Activated CD4-positive, CD25-positive, alpha-beta regulatory T cell treated with anti-CD3 and anti-CD28 coated beads, Interleukin-2, amount 50 U/mL, for 16 hours (primary cell): ENCODE measurements around the gene CASP8AP2.
"Not testable (repeated sequence)": the region's sequence is repeated elsewhere in the genome, so short reads cannot be mapped to it uniquely, and the experiment has no call there.

Experiments
- DNase-seq: peaks from one replicate; pipeline ENCODE4 v3.0.0-alpha.2; 2020; ENCODE audit warnings: low read depth, low spot score

The CASP8AP2 gene

DNA sequence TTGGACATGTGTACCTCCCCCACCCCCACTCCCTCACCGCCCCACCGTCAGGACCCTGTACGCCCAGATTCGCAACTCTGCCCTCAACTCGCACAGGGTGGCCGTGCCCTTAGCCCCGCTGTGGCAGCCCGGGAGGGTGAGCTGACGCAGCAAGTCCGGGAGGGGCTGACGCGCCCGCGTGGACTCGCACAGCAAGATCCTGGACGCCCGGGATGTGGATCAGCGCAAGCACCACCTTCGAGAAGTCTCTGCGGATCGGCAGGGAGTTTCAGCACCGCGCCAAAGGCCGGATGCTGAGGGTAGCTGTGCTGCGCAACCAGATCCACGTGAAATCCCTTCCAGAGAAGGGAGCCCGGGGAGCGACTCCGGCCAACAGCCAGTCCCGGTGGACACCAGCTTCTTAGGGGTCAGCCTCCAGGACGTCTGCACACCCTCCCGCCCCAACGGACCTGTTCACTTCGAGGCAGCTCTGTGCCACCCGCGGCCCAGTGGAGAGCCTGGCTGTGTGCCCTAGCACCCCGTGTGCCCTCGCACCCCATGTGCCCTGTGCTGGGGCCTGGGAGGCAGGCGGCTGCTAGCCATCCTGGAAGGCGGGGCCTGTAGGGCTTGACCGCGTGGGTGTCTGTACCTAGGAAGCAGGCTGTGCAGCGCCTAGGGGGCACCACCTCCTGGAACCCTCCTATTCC is 57.9 kb downstream of the CASP8AP2 start:
- DNase-seq: no peak

DNA sequence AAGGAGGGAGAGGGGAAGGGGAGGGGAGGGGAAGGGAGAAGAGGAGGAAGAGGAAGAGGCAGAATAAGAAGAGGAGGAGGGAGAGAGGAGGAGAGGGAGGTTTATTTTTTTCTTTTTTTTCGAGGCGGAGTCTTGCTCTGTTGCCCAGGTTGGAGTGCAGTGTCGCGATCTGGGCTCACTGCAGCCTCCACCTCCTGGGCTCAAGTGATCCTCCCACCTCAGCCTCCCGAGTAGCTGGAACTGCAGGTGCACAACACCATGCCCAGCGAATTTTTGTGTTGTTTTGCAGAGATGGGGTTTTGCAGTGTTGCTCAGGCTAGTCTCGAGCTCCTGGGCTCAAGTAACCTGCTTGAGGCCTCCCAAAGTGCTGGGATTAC is 58.4 kb downstream of the CASP8AP2 start:
- DNase-seq: no peak

DNA sequence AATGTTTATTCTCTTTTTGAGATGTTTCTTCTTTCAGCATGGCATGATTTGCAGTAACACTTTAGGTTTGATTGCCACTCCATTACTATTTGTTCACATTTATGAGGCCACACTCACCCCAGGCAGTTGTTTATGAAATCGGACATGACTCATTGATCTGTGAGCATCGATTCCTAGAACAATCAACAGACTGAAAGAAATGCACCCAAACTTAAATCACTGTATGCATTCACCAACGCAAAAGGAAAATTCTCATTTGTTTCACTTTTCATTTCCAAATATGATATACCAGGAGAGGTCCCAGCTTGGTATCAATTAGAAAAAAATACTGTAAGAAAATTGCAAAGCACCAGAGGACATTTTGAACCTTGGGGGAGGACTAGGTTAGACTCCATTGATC is 59.2 kb downstream of the CASP8AP2 start:
- no peak for DNase-seq

DNA sequence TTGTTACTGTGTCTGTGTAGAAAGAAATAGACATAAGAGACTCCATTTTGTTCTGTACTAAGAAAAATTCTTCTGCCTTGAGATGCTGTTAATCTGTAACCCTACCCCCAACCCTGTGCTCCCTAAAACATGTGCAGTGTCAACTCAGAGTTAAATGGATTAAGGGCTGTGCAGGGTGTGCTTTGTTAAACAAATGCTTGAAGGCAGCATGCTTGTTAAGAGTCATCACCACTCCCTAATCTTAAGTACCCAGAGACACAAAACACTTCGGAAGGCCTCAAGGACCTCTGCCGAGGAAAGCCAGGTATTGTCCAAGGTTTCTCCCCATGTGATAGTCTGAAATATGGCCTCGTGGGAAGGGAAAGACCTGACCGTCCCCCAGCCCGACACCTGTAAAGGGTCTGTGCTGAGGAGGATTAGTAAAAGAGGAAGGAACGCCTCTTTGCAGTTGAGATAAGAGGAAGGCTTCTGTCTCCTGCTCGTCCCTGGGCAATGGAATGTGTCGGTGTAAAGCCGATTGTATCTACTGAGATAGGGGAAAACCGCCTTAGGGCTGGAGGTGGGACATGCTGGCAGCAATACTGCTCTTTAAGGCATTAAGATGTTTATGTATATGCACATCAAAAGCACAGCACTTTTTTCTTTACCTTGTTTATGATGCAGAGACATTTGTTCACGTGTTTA is 61.3 kb downstream of the CASP8AP2 start:
- DNase-seq: not testable (repeated sequence)

DNA sequence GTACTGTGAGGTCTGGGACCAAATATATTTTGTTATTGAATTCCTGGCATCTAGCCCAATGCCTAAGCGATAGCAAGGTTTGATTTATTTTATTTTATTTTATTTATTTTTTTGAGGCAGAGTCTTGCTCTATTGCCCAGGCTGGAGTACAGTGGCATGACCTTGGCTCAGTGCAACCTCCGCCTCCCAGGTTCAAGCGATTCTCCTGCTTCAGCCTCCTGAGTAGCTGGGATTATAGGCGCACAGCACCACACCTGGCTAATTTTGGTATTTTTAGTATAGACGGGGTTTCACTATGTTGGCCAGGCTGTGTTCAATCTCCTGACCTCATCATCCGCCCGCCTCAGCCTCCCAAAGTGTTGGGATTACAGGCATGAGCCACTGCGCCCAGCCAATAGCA is 62.9 kb downstream of the CASP8AP2 start:
- DNase-seq: not testable (repeated sequence)

DNA sequence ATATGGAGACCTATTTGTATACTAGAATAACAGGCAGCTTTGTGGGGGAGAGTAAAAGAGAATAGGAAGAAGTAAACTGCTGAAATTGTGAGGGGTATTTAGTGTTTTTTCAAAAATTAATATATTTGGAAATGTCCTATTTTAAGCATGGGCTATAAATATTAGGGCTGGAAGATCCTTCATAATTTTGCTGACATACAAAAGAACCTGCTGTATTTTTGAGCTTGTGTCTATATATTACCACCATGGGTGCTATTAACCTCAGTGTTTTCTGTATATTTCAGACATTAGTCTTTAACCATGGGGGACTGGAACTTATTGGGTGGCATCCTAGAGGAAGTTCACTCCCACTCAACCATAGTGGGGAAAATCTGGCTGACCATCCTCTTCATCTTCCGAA is 64.5 kb downstream of the CASP8AP2 start, which contains the start of gene GJA10:
GJA10 (plus strand) TSS at position 301 of the 400 bp plus-strand sequence; CDS start at position 301, 0 bp downstream.
- DNase-seq: no peak

DNA sequence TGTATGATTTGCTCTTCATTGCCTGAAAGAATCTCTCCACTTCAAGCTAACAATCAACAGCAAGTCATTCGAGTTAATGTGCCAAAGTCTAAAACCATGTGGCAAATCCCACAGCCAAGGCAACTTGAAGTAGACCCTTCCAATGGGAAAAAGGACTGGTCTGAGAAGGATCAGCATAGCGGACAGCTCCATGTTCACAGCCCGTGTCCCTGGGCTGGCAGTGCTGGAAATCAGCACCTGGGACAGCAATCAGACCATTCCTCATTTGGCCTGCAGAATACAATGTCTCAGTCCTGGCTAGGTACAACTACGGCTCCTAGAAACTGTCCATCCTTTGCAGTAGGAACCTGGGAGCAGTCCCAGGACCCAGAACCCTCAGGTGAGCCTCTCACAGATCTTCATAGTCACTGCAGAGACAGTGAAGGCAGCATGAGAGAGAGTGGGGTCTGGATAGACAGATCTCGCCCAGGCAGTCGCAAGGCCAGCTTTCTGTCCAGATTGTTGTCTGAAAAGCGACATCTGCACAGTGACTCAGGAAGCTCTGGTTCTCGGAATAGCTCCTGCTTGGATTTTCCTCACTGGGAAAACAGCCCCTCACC is 65.7 kb downstream of the CASP8AP2 start:
- DNase-seq: no peak

DNA sequence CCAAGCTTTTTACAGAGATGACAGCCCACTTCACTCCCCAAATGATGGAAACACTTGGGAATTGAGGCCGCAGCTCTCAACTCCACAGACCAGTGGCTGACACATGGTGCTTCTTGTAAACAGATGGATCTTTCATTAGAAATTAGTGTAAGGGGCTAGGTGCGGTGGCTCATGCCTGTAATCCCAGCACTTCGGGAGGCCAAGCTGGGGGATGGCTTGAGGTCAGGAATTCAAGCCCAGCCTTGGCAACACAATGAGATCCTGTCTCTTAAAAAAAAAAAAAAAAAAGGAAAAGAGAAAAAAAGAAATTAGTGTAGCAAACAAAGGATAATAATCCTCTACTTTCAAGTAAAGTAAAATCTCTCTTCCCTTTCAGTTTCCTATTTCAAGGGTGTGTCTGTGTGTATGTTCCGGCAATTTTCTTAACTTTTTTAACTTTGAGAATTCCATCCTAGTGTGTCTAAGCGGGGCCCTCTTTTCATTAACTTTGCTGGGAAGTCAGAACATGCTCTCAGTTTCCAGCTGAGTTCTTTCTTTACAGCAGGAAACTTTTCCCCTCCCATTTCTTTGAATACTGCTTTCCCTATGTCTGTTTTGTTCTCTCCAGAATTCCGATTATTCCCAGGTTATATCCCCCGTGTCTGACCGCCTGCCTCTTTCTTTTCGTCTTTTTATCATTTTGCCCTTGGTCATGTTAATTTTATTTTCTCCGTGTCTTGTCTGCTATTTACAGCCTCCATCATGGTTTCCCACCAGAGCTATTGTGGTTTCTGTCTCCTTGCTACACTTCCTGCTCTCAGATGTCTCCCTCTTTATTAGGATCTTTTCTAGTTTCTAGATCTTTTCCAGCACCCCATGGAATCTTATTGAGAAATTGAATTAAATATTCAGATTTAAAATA is 80.6 kb downstream of the CASP8AP2 start:
- DNase-seq: not testable (repeated sequence)

DNA sequence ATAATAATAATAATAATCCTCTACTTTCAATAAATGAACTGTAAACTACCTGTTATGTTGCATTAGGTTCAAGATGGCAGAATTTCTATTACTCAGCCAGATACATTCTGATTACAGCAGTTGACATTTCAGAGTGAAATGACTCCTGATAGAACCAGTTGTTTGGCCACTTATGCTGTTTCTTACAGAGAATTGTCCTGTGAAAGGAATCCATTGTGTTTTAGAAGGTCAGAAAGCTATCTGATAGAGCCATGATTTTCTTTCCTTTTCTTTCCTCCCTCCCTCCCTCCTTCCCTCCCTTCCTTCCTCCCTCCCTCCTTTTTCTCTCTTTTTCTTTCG is 81.2 kb downstream of the CASP8AP2 start:
- no peak for DNase-seq

DNA sequence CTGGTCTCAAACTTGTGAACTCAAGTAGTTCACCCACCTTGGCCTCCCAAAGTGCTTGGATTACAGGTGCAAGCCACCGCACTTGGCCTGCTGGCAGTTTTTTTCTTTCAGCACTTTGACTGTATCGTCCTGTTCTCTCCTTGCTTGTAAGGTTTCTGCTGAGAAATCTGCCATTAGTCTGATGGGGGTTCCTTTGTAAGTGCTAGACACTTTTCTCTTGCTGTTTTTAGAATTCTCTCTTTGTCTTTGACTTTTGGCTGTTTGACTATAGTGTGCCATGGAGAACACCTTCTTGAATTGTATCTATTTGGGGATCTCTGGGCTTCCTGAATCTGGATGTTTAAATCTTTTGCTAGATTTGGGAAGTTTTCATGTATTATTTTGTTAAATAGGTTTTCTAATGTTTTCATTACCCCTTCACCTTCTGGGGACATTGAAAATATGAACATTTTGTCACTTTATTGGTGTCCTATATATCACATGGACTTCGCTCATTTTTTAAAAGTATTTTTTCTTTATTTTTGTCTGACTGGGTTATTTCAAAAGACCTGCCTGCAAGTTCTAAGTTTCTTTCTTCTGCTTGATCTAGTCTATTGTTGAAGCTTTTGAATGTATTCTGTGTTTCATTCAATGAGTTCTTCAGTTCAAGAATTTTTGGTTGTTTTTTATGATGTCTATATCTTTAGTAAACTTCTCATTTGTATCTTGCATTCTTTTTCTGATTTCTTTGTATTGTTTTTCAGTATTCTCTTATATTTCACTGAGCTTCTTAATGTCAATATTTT is 86.6 kb downstream of the CASP8AP2 start:
- no peak for DNase-seq

DNA sequence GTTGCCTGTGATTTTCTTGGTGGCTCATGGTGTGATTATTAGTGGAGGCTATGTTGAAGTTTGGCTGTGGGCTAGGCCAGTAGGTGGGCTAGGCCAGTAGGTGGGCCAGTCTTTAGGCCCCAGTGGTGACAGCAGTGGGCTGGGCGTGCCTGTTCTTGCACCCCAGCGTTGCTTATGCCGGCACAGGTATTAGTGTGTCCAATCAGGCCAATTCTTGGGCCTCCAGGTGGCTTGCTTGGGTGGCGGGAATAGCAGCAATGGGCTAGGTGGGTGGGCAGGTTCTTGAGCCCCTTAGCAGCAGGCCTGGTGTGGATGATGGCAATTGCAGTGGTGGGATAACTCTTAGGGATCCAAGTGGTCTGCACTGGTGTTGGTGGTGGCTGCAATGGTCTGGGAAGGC is 87.5 kb downstream of the CASP8AP2 start:
- DNase-seq: no peak

DNA sequence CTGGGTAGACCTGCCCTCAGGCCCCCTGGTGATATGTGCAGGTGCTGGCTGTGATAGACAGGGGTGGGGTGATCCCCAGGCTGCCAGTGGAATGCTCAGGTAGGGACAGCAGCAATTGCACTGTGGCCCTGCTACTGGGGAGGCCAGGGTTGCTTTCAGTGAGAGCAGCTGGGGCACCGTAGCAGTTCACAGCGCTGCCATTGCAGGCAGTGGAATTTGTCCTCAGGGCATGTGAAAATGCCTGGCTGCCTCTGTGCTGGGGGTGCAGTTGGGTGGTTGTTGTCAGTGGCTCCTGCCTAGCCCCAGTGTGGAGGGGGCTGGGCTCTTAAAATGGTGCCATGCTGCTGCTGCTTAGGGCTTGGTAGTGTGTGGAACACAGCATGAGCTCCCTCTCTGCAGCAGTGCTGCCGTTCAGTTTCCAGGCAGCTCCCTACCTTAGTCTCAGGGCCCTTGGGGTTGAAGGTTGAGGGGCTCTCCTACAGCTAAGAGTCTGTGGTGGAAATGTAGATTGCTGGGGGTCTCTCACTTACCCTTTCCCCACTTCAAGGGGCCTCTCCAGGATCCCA is 88.2 kb downstream of the CASP8AP2 start:
- DNase-seq: no peak
